ENCODE results near the gene MYLK4. TPM values are rescaled to one million over a fixed set of nuclear protein-coding genes. Genes with fewer than 3 reads are reported as not detected.

The MYLK4 gene
- total RNA-seq, 1 donor from 2014 or later, result 0.41 TPM

DNA sequence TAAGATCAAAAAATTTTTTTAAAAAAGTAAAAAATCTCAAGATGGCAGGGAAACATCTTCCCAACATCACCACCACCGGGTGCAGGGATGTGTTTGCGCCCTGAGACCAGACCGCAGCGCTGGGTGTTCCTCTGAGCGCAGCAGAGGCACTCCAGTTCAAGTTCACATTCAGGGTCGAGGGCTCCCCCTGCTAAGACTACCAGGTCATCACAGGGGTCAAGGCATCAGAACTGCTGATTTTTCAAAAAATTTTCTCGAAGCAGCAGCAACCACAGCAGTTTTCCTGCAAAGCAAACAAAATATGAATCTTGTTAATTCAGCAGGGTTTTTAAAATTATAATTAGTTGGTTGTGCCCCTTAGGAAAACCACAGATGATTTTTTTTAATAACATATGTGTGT, 83.1 kb downstream of the MYLK4 start:
- DNase-seq (ENCODE audit: low spot score in 2 of 2) (no peak), FAIRE-seq (no peak)

DNA sequence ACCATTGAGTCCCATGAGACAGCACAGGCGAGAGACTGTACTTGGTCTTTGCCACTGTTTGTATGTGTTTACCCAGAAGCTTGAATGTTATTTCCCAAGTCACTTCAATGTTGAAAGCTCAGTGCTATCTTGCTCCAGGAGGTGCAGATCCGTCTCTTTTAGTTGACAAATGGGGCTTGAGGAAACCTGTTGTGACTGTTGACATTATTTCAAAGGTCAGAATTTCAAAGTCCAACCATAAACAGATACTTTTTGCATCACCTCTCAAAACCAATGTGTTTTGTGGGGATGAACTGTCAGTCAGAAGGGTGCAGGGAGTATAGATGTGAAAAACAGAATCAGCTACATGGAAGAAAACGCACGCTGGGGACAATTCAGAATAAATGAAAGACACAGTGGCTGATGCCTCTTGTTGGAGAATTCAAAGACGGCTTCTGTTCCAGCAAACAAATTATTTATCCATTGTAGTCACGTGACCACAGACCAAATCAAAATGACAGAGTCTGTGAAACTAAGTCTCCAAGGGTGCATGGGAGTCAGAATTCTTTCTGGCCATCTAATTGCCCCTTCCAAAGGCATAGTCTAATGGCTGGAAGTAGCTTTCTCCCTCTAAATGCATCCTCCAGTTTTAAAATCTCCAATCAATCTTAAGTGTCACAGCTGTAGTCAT, 83.7 kb downstream of the MYLK4 start:
- DNase-seq (ENCODE audit: low spot score in 2 of 2), result no peak
- no peak for FAIRE-seq

- DNase-seq (ENCODE audit: low spot score in 2 of 2), result no peak
Observed at GRCh38 chr6:2665146-2666070, 85.3 kb downstream of the MYLK4 start.

DNA sequence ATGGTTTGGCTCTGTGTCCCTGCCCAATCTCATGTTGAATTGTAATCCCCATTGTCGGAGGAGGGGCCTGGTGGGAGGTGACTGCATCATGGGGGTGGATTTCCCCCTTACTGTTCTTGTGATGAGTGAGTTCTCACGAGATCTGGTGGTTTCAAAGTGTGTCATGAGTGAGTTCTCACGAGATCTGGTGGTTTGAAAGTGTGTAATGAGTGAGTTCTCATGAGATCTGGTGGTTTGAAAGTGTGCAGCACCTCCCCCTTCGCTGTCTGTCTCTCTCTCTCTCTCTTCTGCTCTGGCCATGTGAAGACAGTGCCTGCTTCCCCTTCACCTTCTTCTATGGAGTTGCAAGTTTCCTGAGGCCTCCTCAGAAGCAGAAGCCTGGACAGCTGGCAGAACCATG, 87.6 kb downstream of the MYLK4 start:
- FAIRE-seq (no peak), DNase-seq (ENCODE audit: low spot score in 2 of 2) (no peak)

More at GRCh38 chr6:2665146-2666070, 85.3 kb downstream of the MYLK4 start:
- no peak for FAIRE-seq

GRCh38 chr6:2661651-2662050, 89.1 kb downstream of the MYLK4 start:
- no peak for FAIRE-seq

GRCh38 chr6:2659882-2660281, 90.8 kb downstream of the MYLK4 start:
- no peak for FAIRE-seq
- no peak for DNase-seq (ENCODE audit: low spot score in 2 of 2)

More at GRCh38 chr6:2661651-2662050, 89.1 kb downstream of the MYLK4 start:
- DNase-seq (ENCODE audit: low spot score in 2 of 2), result no peak

DNA sequence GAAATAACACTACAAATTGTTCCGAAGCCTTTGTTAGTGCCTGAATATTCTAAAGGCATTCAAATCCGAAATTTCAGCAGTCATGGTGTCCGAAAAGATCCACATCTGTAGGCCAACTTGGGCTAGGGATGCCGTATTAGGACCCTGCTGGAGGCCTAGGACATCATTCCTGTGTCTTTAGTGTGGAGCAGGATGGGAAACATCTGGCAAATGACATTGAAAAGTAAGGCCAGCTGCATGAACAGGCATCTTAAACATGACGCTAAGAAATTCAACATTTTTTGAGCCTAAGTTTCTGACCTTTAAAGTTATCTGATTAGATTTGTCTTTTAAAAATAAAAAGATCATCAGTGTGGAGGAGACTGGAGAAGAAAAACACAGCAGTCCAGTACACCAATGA, 91.3 kb downstream of the MYLK4 start:
- no peak for FAIRE-seq

DNA sequence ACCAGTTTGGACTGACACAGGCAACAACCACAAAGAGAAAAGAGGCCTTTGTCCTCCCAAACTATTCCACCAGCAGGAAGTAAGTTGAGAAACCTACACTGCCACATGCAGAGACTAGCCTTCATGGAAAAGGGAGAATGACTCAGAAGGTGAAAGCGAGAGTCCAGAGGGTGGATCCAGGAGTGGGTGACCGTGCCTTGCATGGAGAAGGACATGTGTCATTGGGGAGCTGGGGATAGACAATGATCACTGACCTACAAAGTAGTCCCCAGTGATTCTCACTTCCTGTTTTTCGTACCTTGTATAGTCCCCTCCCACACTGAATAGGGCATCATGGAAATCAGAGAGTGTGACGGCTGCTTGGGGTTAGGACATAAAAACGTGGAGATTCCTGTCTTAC, 91.9 kb downstream of the MYLK4 start:
- DNase-seq (ENCODE audit: low spot score in 2 of 2) (no peak), FAIRE-seq (no peak)

More for the DNA sequence above, 91.3 kb downstream of the MYLK4 start:
- DNase-seq (ENCODE audit: low spot score in 2 of 2), result no peak

- FAIRE-seq (no peak), DNase-seq (ENCODE audit: low spot score in 2 of 2) (no peak)
Observed at GRCh38 chr6:2656460-2657079, 94.2 kb downstream of the MYLK4 start.

GRCh38 chr6:2655844-2656433, 94.8 kb downstream of the MYLK4 start:
- DNase-seq (ENCODE audit: low spot score in 2 of 2) (no peak), FAIRE-seq (no peak)

DNA sequence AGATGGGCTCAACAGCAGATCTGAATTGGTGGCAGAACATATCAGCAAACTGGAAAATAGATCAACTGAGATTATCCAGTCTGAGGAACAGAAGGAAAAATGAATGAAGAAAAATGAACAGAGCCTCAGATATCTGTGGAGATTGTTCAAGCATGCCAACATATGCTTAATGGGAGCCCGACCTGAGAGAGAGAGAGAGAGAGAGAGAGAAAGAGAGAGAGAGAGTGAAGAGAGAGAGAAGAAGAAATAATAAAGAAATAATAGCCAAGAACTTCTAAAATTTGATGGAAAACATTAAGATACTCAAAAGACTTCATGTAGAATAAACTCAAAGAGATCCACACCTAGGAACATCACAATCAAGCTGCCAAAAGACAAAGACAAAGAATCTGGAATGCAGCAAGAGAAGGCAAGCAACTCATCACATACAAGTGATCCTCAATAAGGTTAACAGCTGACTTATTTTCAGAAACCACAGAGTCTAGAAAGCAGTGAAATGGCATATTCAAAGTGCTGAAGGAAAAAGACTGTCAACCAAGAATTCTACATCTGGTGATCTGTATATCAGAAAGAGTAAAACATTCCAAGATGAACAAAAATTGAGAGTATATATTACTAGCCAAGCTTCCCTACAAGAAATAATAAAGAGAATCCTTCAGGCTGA, 97.2 kb downstream of the MYLK4 start:
- no peak for DNase-seq (ENCODE audit: low spot score in 2 of 2)
- FAIRE-seq, result no peak

DNA sequence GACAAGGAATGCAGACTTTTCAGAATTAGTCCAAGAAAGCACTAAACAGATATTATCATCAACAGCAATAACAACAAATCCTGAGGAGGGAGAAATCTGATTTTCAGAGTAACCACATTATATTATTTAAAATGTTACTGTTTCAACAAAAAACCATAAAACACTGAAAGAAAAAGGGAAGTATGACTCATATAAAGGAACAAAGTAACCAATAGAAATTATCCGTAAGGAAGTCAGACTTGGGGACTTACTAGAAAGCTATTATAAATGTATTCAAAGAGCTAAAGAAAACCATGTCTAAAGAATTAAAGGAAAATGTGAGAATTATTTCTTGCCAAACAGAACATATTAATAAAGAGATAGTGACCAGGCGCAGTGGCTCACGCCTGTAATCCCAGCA, 98.1 kb downstream of the MYLK4 start:
- FAIRE-seq (no peak), DNase-seq (ENCODE audit: low spot score in 2 of 2) (no peak)

DNA sequence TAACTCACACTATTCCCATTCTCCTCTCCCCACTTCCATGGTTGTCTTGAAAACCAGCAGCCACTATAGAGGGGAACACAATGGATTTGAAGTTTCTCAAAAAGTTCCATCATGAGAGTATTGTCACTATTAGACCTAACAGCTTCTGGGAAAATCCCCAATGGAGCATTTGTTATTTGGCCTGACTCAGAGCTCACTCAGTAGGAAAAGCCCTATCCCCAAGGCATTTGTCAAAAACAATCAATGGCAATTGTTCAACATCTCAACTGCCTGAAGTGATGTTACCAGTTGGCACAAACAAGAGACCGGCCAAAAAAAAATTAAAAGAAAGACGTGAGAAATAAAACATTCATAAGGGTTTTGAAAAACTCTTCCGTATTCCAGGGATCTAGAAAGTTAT, 98.8 kb downstream of the MYLK4 start:
- DNase-seq (ENCODE audit: low spot score in 2 of 2) (no peak), FAIRE-seq (no peak)

- no peak for DNase-seq (ENCODE audit: low spot score in 2 of 2)
- FAIRE-seq, result no peak
Observed at GRCh38 chr6:2651536-2651935, 99.2 kb downstream of the MYLK4 start.

- no peak for FAIRE-seq
- DNase-seq (ENCODE audit: low spot score in 2 of 2), result no peak
Observed at GRCh38 chr6:2646346-2646745, 104.4 kb downstream of the MYLK4 start.

- no peak for FAIRE-seq
- DNase-seq (ENCODE audit: low spot score in 2 of 2), result no peak
Observed at GRCh38 chr6:2643935-2644539, 106.7 kb downstream of the MYLK4 start.

- DNase-seq (ENCODE audit: low spot score in 2 of 2), result no peak
- FAIRE-seq, result no peak
Observed at GRCh38 chr6:2643130-2643529, 107.6 kb downstream of the MYLK4 start.

DNA sequence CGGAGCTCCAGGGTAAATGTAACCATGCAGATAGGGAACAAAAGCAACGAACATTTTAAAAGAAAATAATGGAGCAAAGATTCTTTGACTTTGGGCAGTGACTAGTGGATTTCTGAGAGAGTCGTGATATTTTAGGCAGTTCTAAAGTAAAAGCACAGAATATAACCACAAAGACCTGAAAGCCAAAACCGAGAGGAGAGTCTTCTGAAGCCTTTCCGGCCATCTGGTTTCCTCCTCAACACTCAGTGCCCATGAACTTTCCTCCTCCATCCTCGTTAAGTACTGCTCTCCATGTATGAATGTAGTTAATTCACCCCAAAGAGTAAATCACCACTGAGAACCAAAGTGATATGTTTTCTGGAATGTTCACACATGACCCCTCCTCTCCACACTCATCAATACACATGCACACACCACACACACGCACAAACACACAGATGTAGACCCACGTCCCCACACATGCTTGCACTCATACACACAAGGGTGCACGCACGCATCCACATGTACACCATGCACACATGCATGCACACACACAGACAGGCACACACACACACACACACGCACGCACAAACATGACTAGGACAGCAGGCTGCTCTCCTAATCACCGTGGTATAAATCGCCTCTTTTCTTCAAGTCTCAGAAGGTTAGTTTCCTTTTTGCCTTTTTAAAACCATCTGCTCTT, 109.5 kb downstream of the MYLK4 start:
- FAIRE-seq (no peak), DNase-seq (ENCODE audit: low spot score in 2 of 2) (no peak)

DNA sequence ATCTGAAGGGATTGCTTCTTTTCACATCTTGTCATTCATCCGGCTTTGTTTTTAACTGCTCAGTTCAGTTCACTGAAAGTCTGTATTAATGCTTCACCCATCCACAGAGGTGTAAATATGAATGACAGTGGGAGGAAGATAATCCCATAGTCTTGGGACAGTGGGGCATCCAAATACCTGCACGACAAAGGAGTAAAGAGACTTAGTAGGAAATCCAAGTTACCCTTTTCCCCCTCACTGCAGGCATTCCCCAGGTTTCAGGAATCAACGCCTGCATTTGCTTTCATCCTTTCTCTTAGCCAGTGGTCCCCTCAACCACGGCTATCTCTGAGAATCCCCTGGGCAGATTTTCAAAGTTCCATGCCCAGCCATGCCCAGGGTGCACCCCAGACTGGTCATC, 110.2 kb downstream of the MYLK4 start:
- FAIRE-seq, result no peak

More for the DNA sequence above, 110.2 kb downstream of the MYLK4 start:
- no peak for DNase-seq (ENCODE audit: low spot score in 2 of 2)
